Liver (tissue), 9 donors: ENCODE measurements around the gene RMI1. TPM values are rescaled to one million over a fixed set of nuclear protein-coding genes. Genes with fewer than 3 reads are reported as not detected.

Experiments used
- DNase-seq: peaks from one replicate; pipeline ENCODE4 v3.0.0-alpha.2; 2017; ENCODE audit warnings: low spot score
- H3K27ac ChIP-seq, 2 donors: one replicate each; pipeline ENCODE4 v1.7.0; 2013; ENCODE audit warnings: inconsistent platforms in 2 of 2, low read length in 2 of 2, control low read depth in 1 of 2, low read depth in 1 of 2, mild to moderate bottlenecking in 1 of 2
- H3K27me3 ChIP-seq, 4 donors: one replicate each; pipeline versions ENCODE4 v1.6.1 to v1.7.0; 2013; ENCODE audit warnings: low read length in 3 of 4, inconsistent platforms in 1 of 4, mild to moderate bottlenecking in 1 of 4, moderate library complexity in 1 of 4; ENCODE audit not compliant: control insufficient read depth in 4 of 4, insufficient read depth in 4 of 4
- H3K36me3 ChIP-seq, 4 donors: one replicate each; pipeline versions ENCODE4 v1.6.1 to v1.7.0; 2013; ENCODE audit warnings: low read length in 3 of 4, mild to moderate bottlenecking in 3 of 4, low read depth in 1 of 4, moderate library complexity in 1 of 4; ENCODE audit not compliant: control insufficient read depth in 4 of 4, insufficient read depth in 3 of 4
- H3K4me1 ChIP-seq, 4 donors: one replicate each; pipeline versions ENCODE4 v1.6.1 to v1.7.0; 2013; ENCODE audit warnings: low read length in 3 of 4, mild to moderate bottlenecking in 3 of 4, moderate library complexity in 1 of 4; ENCODE audit not compliant: control insufficient read depth in 4 of 4, insufficient read depth in 4 of 4
- H3K4me3 ChIP-seq, 3 donors: one replicate each; pipeline versions ENCODE4 v1.6.1 to v1.7.0; 2013; ENCODE audit warnings: low read length in 3 of 3, control low read depth in 1 of 3, low read depth in 1 of 3, mild to moderate bottlenecking in 1 of 3
- H3K9ac ChIP-seq, 2 donors: one replicate each; pipeline ENCODE4 v1.7.0; 2013; ENCODE audit warnings: low read length in 2 of 2, mild to moderate bottlenecking in 2 of 2, moderate library complexity in 2 of 2, control low read depth in 1 of 2, low read depth in 1 of 2
- H3K9me3 ChIP-seq, 4 donors: one replicate each; pipeline versions ENCODE4 v1.6.1 to v1.7.0; 2013; ENCODE audit warnings: low read length in 3 of 4; ENCODE audit not compliant: control insufficient read depth in 4 of 4
- EGR1 ChIP-seq, 2 donors: IDR thresholded peaks; 2 replicates each; pipeline ENCODE4 v1.6.1; 2016 to 2018; ENCODE audit warnings: antibody characterized with exemption in 2 of 2, low read depth in 2 of 2
- FOXA1 ChIP-seq: IDR thresholded peaks from 2 replicates; pipeline ENCODE4 v1.6.1; 2016; ENCODE audit warnings: antibody characterized with exemption
- FOXA2 ChIP-seq: IDR thresholded peaks from 2 replicates; pipeline ENCODE4 v1.6.1; 2016; ENCODE audit warnings: antibody characterized with exemption
- HNF4A ChIP-seq, 2 donors: conservative IDR thresholded peaks; 2 replicates each; pipeline ENCODE4 v1.6.1; 2016; ENCODE audit warnings: antibody characterized with exemption in 2 of 2, mild to moderate bottlenecking in 2 of 2
- HNF4G ChIP-seq: IDR thresholded peaks from 2 replicates; pipeline ENCODE4 v1.6.1; 2016; ENCODE audit warnings: antibody characterized with exemption
- JUND ChIP-seq, 2 donors: IDR thresholded peaks; 2 replicates each; pipeline ENCODE4 v1.6.1; 2016; ENCODE audit warnings: antibody characterized with exemption in 2 of 2
- NR2F2 ChIP-seq: IDR thresholded peaks from 2 replicates; pipeline ENCODE4 v1.6.1; 2016; ENCODE audit warnings: antibody characterized with exemption
- RAD21 ChIP-seq, 2 donors: IDR thresholded peaks; 2 replicates each; pipeline ENCODE4 v1.6.1; 2016; ENCODE audit warnings: antibody characterized with exemption in 2 of 2, mild to moderate bottlenecking in 2 of 2
- REST ChIP-seq: IDR thresholded peaks from 2 replicates; pipeline ENCODE4 v1.6.1; 2016; ENCODE audit warnings: antibody characterized with exemption, mild to moderate bottlenecking
- RXRA ChIP-seq, 2 donors: IDR thresholded peaks; 2 replicates each; pipeline ENCODE4 v1.6.1; 2017 to 2018; ENCODE audit warnings: antibody characterized with exemption in 2 of 2, mild to moderate bottlenecking in 1 of 2
- SP1 ChIP-seq: IDR thresholded peaks from 2 replicates; pipeline ENCODE4 v1.6.1; 2018; ENCODE audit warnings: antibody characterized with exemption, mild to moderate bottlenecking
- TAF1 ChIP-seq: conservative IDR thresholded peaks from 2 replicates; pipeline ENCODE4 v1.6.1; 2016; ENCODE audit warnings: antibody characterized with exemption, mild to moderate bottlenecking
- YY1 ChIP-seq: IDR thresholded peaks from 2 replicates; pipeline ENCODE4 v1.6.1; 2016; ENCODE audit warnings: antibody characterized with exemption, mild to moderate bottlenecking
- WGBS: extraction: QIAGEN DNeasy Blood & Tissue Kit; methylation state at CpG from one replicate; pipeline ENCODE4 v1.1.7; 2013; 5-methylcytosine and 5-hydroxymethylcytosine counted together
- polyA plus RNA-seq, 2 donors: library from polyadenylated mRNA; stranded (reverse) in 1 of 2; unstranded in 1 of 2; fragments of 200-250 nt in 1 of 2; fragments of >200 nt in 1 of 2; fragmentation: Nextera tagmentation in 1 of 2; extraction: Ambion mirVana in 1 of 2; gene quantifications; one replicate each; pipeline versions ENCODE4 v1.2.1 to v1.2.3, GENCODE V29; 2013 to 2015
- total RNA-seq, 2 donors: library from RNA; depleted of rRNA; stranded (reverse); fragments of >200 nt; gene quantifications; one replicate each; pipeline ENCODE4 v1.2.3, GENCODE V29; 2014
- TF ChIP-seq, protein P1 (sequence below): IDR thresholded peaks from 2 replicates; pipeline ENCODE4 v1.6.1; 2016; ENCODE audit warnings: antibody characterized with exemption
- TF ChIP-seq, protein P2 (sequence below): IDR thresholded peaks from 2 replicates; pipeline ENCODE4 v1.6.1; 2016; ENCODE audit warnings: antibody characterized with exemption
- TF ChIP-seq, protein P3 (sequence below): fragments of 150-350 bp; IDR thresholded peaks from 2 replicates; pipeline ENCODE4 v1.5.1; 2017; ENCODE audit warnings: improper control_type of control experiment, low read depth, low read length; ENCODE audit not compliant: missing input control
- TF ChIP-seq, protein P4 (sequence below): IDR thresholded peaks from 2 replicates; pipeline ENCODE4 v1.6.1; 2016; ENCODE audit warnings: antibody characterized with exemption
- donor health status: healthy.
- donor health status: healthy.
- donor health status: healthy.
- donor health status: healthy.
- donor health status: healthy.

RMI1 gene
- total and polyA plus RNA-seq, 4 donors = 2.0 to 10.4 (median 4.0) TPM

DNA sequence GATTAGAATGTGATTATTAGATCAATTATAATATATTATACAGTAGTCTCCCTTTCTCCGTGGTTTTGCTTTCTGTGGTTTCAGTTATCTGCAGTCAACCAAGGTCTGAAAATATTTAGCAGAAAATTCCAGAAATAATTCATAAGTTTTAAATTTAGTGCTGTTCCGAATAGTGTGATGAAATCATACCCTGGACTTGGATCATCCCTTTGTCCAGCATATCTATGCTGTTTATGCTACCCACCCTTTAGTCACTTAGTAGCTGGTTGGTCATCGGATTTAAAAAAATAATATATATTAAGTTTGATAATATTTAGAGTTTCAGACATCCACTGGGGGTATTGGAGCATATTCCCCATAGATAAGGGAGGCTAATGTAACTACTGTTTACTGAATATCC is 19.6 kb downstream of the RMI1 start:
- H3K4me3 ChIP-seq = no peak overlapping the region
- H3K27ac ChIP-seq = no peak overlapping the region
- TF ChIP-seq RXRA (IDR thresholded peaks at IDR 0.05) = no peak
- TF ChIP-seq EGR1 (IDR thresholded peaks at IDR 0.05; ENCODE audit: low read depth in 2 of 2) = no peak
- no peak for TF ChIP-seq SP1
- TF ChIP-seq TAF1 = no peak
- TF ChIP-seq, protein P1, sequence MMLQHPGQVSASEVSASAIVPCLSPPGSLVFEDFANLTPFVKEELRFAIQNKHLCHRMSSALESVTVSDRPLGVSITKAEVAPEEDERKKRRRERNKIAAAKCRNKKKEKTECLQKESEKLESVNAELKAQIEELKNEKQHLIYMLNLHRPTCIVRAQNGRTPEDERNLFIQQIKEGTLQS = no peak
- TF ChIP-seq NR2F2 = no peak
- no peaks in the 10 kb centered on the region for H3K36me3 ChIP-seq
- no peak overlapping the region for H3K9ac ChIP-seq
- no peaks in the 10 kb centered on the region for H3K27me3 ChIP-seq
- no peaks in the 10 kb centered on the region for H3K9me3 ChIP-seq
- 92% methylated on average over 3 of the region's 3 CpGs for WGBS
- DNase-seq = no peak
- H3K4me1 ChIP-seq = peaks cover 0 to 5% (median 2%) of the 10 kb centered on the region in 4 donors

- H3K4me1 ChIP-seq = peaks cover 0 to 5% (median 2%) of the 10 kb centered on the region in 4 donors
- H3K27ac ChIP-seq = no peak overlapping the region
- H3K4me3 ChIP-seq = no peak overlapping the region
- H3K27me3 ChIP-seq = no peaks in the 10 kb centered on the region
- H3K9me3 ChIP-seq = no peaks in the 10 kb centered on the region
- 90% methylated on average over 2 of the region's 2 CpGs for WGBS
- DNase-seq = no peak
- no peak overlapping the region for H3K9ac ChIP-seq
- TF ChIP-seq, protein P1 = no peak
- TF ChIP-seq RAD21 (IDR thresholded peaks at IDR 0.05) (no peak), NR2F2 (no peak), HNF4A (conservative IDR thresholded peaks at IDR 0.05) (no peak), YY1 (no peak), FOXA1 (no peak), EGR1 (IDR thresholded peaks at IDR 0.05; ENCODE audit: low read depth in 2 of 2) (no peak), FOXA2 (no peak), HNF4G (no peak), SP1 (no peak), REST (no peak), JUND (IDR thresholded peaks at IDR 0.05) (no peak)
- TF ChIP-seq, protein P2, sequence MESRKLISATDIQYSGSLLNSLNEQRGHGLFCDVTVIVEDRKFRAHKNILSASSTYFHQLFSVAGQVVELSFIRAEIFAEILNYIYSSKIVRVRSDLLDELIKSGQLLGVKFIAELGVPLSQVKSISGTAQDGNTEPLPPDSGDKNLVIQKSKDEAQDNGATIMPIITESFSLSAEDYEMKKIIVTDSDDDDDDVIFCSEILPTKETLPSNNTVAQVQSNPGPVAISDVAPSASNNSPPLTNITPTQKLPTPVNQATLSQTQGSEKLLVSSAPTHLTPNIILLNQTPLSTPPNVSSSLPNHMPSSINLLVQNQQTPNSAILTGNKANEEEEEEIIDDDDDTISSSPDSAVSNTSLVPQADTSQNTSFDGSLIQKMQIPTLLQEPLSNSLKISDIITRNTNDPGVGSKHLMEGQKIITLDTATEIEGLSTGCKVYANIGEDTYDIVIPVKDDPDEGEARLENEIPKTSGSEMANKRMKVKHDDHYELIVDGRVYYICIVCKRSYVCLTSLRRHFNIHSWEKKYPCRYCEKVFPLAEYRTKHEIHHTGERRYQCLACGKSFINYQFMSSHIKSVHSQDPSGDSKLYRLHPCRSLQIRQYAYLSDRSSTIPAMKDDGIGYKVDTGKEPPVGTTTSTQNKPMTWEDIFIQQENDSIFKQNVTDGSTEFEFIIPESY = no peak
- TF ChIP-seq, protein P3, sequence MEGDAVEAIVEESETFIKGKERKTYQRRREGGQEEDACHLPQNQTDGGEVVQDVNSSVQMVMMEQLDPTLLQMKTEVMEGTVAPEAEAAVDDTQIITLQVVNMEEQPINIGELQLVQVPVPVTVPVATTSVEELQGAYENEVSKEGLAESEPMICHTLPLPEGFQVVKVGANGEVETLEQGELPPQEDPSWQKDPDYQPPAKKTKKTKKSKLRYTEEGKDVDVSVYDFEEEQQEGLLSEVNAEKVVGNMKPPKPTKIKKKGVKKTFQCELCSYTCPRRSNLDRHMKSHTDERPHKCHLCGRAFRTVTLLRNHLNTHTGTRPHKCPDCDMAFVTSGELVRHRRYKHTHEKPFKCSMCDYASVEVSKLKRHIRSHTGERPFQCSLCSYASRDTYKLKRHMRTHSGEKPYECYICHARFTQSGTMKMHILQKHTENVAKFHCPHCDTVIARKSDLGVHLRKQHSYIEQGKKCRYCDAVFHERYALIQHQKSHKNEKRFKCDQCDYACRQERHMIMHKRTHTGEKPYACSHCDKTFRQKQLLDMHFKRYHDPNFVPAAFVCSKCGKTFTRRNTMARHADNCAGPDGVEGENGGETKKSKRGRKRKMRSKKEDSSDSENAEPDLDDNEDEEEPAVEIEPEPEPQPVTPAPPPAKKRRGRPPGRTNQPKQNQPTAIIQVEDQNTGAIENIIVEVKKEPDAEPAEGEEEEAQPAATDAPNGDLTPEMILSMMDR = no peak
- TF ChIP-seq, protein P4, sequence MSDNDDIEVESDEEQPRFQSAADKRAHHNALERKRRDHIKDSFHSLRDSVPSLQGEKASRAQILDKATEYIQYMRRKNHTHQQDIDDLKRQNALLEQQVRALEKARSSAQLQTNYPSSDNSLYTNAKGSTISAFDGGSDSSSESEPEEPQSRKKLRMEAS = no peak
- no peaks in the 10 kb centered on the region for H3K36me3 ChIP-seq
Observed at GRCh38 chr9:84001621-84002020, 21.0 kb downstream of the RMI1 start.
